Astrocyte of the cerebellum (primary cell): ENCODE results near the gene CYP4B1.

ENCODE experiments used
- DNase-seq: peaks from one replicate; pipeline ENCODE4 v3.0.0-alpha.2; 2011; ENCODE audit warnings: low read depth
- H3K4me3 ChIP-seq: 2 replicates; pipeline ENCODE4 v1.5.1; 2011; ENCODE audit warnings: mild to moderate bottlenecking, low read depth, low read length, moderate library complexity
- CTCF ChIP-seq: IDR thresholded peaks from 2 replicates; pipeline ENCODE4 v1.5.1; 2012; ENCODE audit warnings: low read length, low read depth, moderate library complexity, mild to moderate bottlenecking; ENCODE audit errors: missing control alignments
- in situ Hi-C: cut with HindIII; loops from 2 replicates; pipeline ENCODE4 v1.10.0; 2017; ENCODE audit warnings: low sequenced_read_pairs

Gene CYP4B1

GRCh38 chr1:46793126-46793525 is 5.7 kb upstream of the CYP4B1 start:
- in situ Hi-C loops: no loop called here
- H3K4me3 ChIP-seq: no peak overlapping the region
- no peak for DNase-seq
- no peak for TF ChIP-seq CTCF

- in situ Hi-C loops: no loop called here
- DNase-seq: no peak
- no peak overlapping the region for H3K4me3 ChIP-seq
- TF ChIP-seq CTCF: no peak
These were observed 963 bp upstream of the CYP4B1 start for GRCh38 chr1:46797696-46798470.

- H3K4me3 ChIP-seq: no peak overlapping the region
- in situ Hi-C loops: no loop called here
- no peak for DNase-seq
- TF ChIP-seq CTCF: no peak
These were observed 1.9 kb downstream of the CYP4B1 start for GRCh38 chr1:46800742-46801141.

DNA sequence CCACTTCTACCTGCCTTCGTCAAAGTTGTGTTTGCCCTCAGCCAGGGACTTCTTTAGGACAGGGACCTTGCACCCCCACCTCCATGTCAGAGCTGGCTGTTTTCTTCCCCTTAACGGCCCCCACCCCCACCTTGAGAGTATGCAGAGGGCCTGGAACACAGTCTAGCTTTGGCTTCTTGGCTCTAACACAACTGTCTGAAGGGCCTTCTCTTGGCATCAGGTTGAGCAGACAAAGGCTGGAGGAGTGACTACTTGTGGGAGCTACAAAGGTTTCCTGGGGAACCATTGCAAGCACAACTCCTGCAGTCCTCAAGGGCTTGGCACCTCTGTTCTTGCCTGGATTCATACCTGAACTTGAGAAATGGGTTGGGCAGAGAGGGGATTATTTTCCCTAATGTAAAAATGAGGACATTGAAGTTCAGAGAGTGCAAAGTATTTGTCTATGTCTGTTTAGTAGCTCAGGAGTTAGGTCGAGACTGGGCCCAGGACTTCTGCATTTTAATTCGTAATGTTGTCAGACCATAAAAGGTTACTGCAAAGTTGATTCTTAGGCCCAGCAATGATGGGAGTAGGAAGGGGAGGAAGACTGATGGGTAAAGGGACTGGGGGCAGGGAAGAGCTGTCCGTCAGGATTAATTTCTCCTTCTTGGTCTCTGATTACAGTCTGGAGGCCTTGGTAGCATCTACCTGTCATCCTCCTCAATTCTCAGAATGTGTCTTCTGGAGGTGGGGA is 2.6 kb downstream of the CYP4B1 start:
- H3K4me3 ChIP-seq: no peak overlapping the region
- TF ChIP-seq CTCF: no peak
- no peak for DNase-seq
- in situ Hi-C loops: no loop called here

GRCh38 chr1:46802081-46802480 is 3.2 kb downstream of the CYP4B1 start:
- in situ Hi-C loops: no loop called here
- H3K4me3 ChIP-seq: no peak overlapping the region
- DNase-seq: no peak
- TF ChIP-seq CTCF: no peak

DNA sequence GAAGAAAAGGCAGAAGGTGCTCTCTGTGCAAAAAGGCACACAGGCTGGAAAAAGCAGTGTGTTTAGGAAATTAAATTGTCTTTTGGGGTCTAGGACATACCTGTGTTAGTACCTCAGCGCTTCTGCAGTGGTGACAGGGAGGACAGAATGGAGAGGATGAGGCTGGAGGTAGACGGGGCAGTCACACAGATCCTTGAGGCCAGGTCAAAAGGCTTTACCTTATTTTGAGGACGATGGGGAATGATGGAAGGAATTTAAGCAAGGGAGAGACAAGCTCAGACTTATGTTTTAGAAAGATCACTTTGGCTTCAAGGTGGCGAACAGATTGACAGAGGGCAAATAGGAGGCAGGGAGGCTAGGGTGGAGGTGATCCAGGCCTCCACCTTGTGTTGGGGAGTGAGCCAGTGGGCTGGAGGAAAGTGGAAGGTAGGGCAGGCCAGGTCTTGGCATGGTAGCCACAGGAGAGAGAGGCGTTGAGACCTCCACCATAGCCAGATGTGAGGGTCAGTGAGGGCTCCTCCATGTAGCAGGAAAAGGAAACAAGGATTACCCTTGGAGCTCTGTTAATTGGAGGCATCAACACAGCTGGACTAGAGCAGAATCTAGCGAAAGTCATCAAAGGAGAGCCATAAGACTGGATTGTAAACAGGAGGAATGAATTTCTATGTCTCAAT is 4.2 kb downstream of the CYP4B1 start:
- DNase-seq: no peak
- no peak for TF ChIP-seq CTCF
- no peak overlapping the region for H3K4me3 ChIP-seq
- in situ Hi-C loops: no loop called here
